HepG2 (cell line): ENCODE results near the gene LSM2. TPM values are rescaled to one million over a fixed set of nuclear protein-coding genes. Genes with fewer than 3 reads are reported as not detected.
A peak's percentile ranks its signal among the peaks of the same experiment; 100 is the strongest.

Source experiments
- ARID2 ChIP-seq: sonication (generic); formaldehyde crosslinking; IDR thresholded peaks from 2 replicates; pipeline ENCODE4 v1.8.1; 2022; ENCODE audit warnings: mild to moderate bottlenecking, missing genetic modification reagents, borderline replicate concordance
- CHD2 ChIP-seq: IDR thresholded peaks from 2 replicates; pipeline ENCODE4 v1.6.1; 2011; ENCODE audit warnings: low read depth, low read length, improper control_type of control experiment
- DBP ChIP-seq: sonication (generic); formaldehyde crosslinking; IDR thresholded peaks from 2 replicates; pipeline ENCODE4 v1.4.0; 2020; ENCODE audit warnings: missing genetic modification reagents; ENCODE audit errors: not compliant biosample characterization
- E2F5 ChIP-seq: sonication (generic); formaldehyde crosslinking; conservative IDR thresholded peaks from 2 replicates; pipeline ENCODE4 v1.4.0; 2020; ENCODE audit warnings: missing genetic modification reagents
- ETS1 ChIP-seq: sonication (generic); formaldehyde crosslinking; IDR thresholded peaks from 2 replicates; pipeline ENCODE4 v1.4.0; 2020; ENCODE audit warnings: missing genetic modification reagents
- MTF2 ChIP-seq: sonication (generic); formaldehyde crosslinking; IDR thresholded peaks from 2 replicates; pipeline ENCODE4 v1.5.0; 2020; ENCODE audit warnings: missing genetic modification reagents, borderline replicate concordance
- PATZ1 ChIP-seq: sonication (generic); formaldehyde crosslinking; IDR thresholded peaks from 2 replicates; pipeline ENCODE4 v1.4.0; 2020; ENCODE audit warnings: missing genetic modification reagents
- RFXANK ChIP-seq: IDR thresholded peaks from 2 replicates; pipeline ENCODE4 v1.6.1; 2016
- SRSF1 ChIP-seq: fragments of 200-400 bp; formaldehyde crosslinking; optimal IDR thresholded peaks from 2 replicates; pipeline ENCODE3; 2017; ENCODE audit warnings: mild to moderate bottlenecking, low read depth, low read length, moderate library complexity
- ZBTB2 ChIP-seq: sonication (generic); formaldehyde crosslinking; IDR thresholded peaks from 2 replicates; pipeline ENCODE4 v1.8.0; 2022; ENCODE audit warnings: low read depth, missing genetic modification reagents
- ZFY ChIP-seq: sonication (generic); formaldehyde crosslinking; IDR thresholded peaks from 2 replicates; pipeline ENCODE4 v1.4.0; 2020; ENCODE audit warnings: missing genetic modification reagents
- ZMAT5 ChIP-seq: sonication (generic); formaldehyde crosslinking; IDR thresholded peaks from 2 replicates; pipeline ENCODE4 v1.5.0; 2020; ENCODE audit warnings: mild to moderate bottlenecking, low read depth, missing genetic modification reagents, borderline replicate concordance
- ZNF281 ChIP-seq: sonication (generic); formaldehyde crosslinking; IDR thresholded peaks from 2 replicates; pipeline ENCODE4 v1.4.0; 2020; ENCODE audit warnings: missing genetic modification reagents, borderline replicate concordance
- ZNF432 ChIP-seq: sonication (generic); formaldehyde crosslinking; IDR thresholded peaks from 2 replicates; pipeline ENCODE4 v1.5.0; 2020; ENCODE audit warnings: missing genetic modification reagents, mild to moderate bottlenecking, borderline replicate concordance
- ZNF484 ChIP-seq: sonication (generic); formaldehyde crosslinking; IDR thresholded peaks from 2 replicates; pipeline ENCODE4 v1.5.1; 2020; ENCODE audit warnings: mild to moderate bottlenecking, low read depth, missing genetic modification reagents, borderline replicate concordance
- ZNF713 ChIP-seq: sonication (generic); formaldehyde crosslinking; IDR thresholded peaks from 2 replicates; pipeline ENCODE4 v1.4.0; 2020; ENCODE audit warnings: mild to moderate bottlenecking, missing genetic modification reagents
- ZNF747 ChIP-seq: sonication (generic); formaldehyde crosslinking; IDR thresholded peaks from 2 replicates; pipeline ENCODE4 v1.8.1; 2023; ENCODE audit warnings: missing genetic modification reagents, mild to moderate bottlenecking, borderline replicate concordance
- ZNF878 ChIP-seq: sonication (generic); formaldehyde crosslinking; IDR thresholded peaks from 2 replicates; pipeline ENCODE4 v1.8.1; 2023; ENCODE audit warnings: mild to moderate bottlenecking, missing genetic modification reagents, moderate library complexity
- polyA plus RNA-seq, 8 experiments: library from polyadenylated mRNA; depleted of rRNA in 3 of 8; stranded (reverse) in 7 of 8; unstranded in 1 of 8; fragments of >200 nt; fragmentation: Illumina TruSeq in 4 of 8; extraction: Trizol in 4 of 8; gene quantifications; 2 replicates each; pipeline versions ENCODE4 v1.2.1 to v1.2.3, GENCODE V29; 2011 to 2016; ENCODE audit warnings: low read depth in 4 of 8, missing spikeins in 1 of 8, mixed read lengths in 1 of 8; ENCODE audit not compliant: insufficient read depth in 1 of 8
- total RNA-seq, 5 experiments: library from RNA; depleted of rRNA; stranded (reverse); fragments of >200 nt; fragmentation: Illumina TruSeq; extraction: Trizol; gene quantifications; 2 replicates each; pipeline ENCODE4 v1.2.3, GENCODE V29; 2016; ENCODE audit warnings: low read depth in 1 of 5

LSM2 gene
- total and polyA plus RNA-seq, 2 of the 13 experiments (the other 11 are each of a cell fraction or from before 2014, with no cell fraction given), result 69.4 to 90.5 TPM

- 0 out of 2 replicates have a peak, but pooled peaks have one; percentile 26 for TF ChIP-seq ZNF747 (CRISPR knock-in tag)
- no peak for TF ChIP-seq ZNF484 (CRISPR knock-in tag)
- TF ChIP-seq MTF2 (CRISPR knock-in tag), result no peak
- no peak for TF ChIP-seq ETS1 (CRISPR knock-in tag)
- no peak for TF ChIP-seq ZNF432 (CRISPR knock-in tag)
- TF ChIP-seq ZFY (CRISPR knock-in tag), result no peak
- TF ChIP-seq RFXANK (CRISPR knock-in tag), result peak; percentile 30; the same call in 1 of the 2 replicates
- TF ChIP-seq ZNF713 (CRISPR knock-in tag), result peak; percentile 72; the same call in 1 of the 2 replicates
- TF ChIP-seq ZMAT5, result no peak
- no peak for TF ChIP-seq E2F5 (CRISPR knock-in tag)
- TF ChIP-seq SRSF1, result no peak
- TF ChIP-seq CHD2, result no peak
- TF ChIP-seq PATZ1 (CRISPR knock-in tag), result no peak
- no peak for TF ChIP-seq ZNF878 (CRISPR knock-in tag)
- TF ChIP-seq ARID2 (CRISPR knock-in tag), result no peak
- no peak for TF ChIP-seq ZBTB2 (CRISPR knock-in tag)
- TF ChIP-seq ZNF281 (CRISPR knock-in tag), result no peak
- no peak for TF ChIP-seq DBP (CRISPR knock-in tag)
Observed at GRCh38 chr6:31765910-31766794, 40.6 kb downstream of the LSM2 start (continued).
